IMR-90 (cell line): Measurements from ENCODE around the gene NEXMIF.

Source experiments
- BHLHE40 ChIP-seq: fragments of 150-350 bp; IDR thresholded peaks from 2 replicates; pipeline ENCODE4 v1.6.1; 2016; ENCODE audit warnings: mild to moderate bottlenecking, low read depth, low read length
- CEBPB ChIP-seq: IDR thresholded peaks from 2 replicates; pipeline ENCODE4 v1.6.1; 2012; ENCODE audit warnings: low read depth, low read length, improper control_type of control experiment
- FOS ChIP-seq: fragments of 150-350 bp; IDR thresholded peaks from 2 replicates; pipeline ENCODE4 v1.6.1; 2016; ENCODE audit warnings: low read depth, low read length
- MAZ ChIP-seq: IDR thresholded peaks from 2 replicates; pipeline ENCODE4 v1.6.1; 2012; ENCODE audit warnings: low read depth, mild to moderate bottlenecking, low read length, improper control_type of control experiment, moderate library complexity, borderline replicate concordance
- POLR2A ChIP-seq: IDR thresholded peaks from 2 replicates; pipeline ENCODE4 v1.6.1; 2012; ENCODE audit warnings: mild to moderate bottlenecking, low read depth, low read length
- RAD21 ChIP-seq: IDR thresholded peaks from 2 replicates; pipeline ENCODE4 v1.6.1; 2012; ENCODE audit warnings: low read length, improper control_type of control experiment
- RCOR1 ChIP-seq: IDR thresholded peaks from 2 replicates; pipeline ENCODE4 v1.6.1; 2012; ENCODE audit warnings: mild to moderate bottlenecking, low read length, improper control_type of control experiment; ENCODE audit not compliant: insufficient replicate concordance
- RFX5 ChIP-seq: IDR thresholded peaks from 2 replicates; pipeline ENCODE4 v1.8.0; 2012; ENCODE audit warnings: low read depth, mild to moderate bottlenecking, low read length, moderate library complexity
- TF ChIP-seq, protein P1 (sequence below): conservative IDR thresholded peaks from 2 replicates; pipeline ENCODE4 v1.5.1; 2012; ENCODE audit warnings: mild to moderate bottlenecking, low read depth, low read length, improper control_type of control experiment
- TF ChIP-seq, protein P2 (sequence below): fragments of 150-350 bp; IDR thresholded peaks from 2 replicates; pipeline ENCODE4 v1.6.1; 2017; ENCODE audit warnings: mild to moderate bottlenecking, antibody characterized with exemption, low read length, low read depth
- TF ChIP-seq, protein P3 (sequence below): fragments of 150-350 bp; IDR thresholded peaks from 2 replicates; pipeline ENCODE4 v1.6.1; 2016; ENCODE audit warnings: low read depth, mild to moderate bottlenecking, low read length, moderate library complexity, borderline replicate concordance

DNA sequence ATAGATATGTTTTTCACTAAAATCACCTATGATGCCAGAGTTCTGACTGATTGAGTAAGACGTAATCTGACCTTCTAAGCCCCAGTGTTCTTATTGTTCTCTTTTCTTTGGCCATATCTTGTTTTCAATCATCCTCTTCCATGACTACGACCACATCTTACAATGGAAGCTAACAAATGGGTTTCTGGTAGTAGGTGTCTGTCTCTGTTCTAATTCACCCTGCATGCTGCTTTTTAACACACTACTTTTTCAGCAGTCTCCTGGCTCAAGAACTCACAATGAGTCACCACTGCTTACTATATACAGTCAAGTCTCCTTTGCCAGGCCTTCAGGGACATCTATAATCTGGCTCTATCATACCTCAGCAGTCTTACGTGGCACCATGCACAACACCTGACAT lies 146.1 kb downstream of the NEXMIF start:
- TF ChIP-seq, protein P1, sequence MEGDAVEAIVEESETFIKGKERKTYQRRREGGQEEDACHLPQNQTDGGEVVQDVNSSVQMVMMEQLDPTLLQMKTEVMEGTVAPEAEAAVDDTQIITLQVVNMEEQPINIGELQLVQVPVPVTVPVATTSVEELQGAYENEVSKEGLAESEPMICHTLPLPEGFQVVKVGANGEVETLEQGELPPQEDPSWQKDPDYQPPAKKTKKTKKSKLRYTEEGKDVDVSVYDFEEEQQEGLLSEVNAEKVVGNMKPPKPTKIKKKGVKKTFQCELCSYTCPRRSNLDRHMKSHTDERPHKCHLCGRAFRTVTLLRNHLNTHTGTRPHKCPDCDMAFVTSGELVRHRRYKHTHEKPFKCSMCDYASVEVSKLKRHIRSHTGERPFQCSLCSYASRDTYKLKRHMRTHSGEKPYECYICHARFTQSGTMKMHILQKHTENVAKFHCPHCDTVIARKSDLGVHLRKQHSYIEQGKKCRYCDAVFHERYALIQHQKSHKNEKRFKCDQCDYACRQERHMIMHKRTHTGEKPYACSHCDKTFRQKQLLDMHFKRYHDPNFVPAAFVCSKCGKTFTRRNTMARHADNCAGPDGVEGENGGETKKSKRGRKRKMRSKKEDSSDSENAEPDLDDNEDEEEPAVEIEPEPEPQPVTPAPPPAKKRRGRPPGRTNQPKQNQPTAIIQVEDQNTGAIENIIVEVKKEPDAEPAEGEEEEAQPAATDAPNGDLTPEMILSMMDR = no peak
- no peak for TF ChIP-seq RAD21
- TF ChIP-seq FOS = no peak
- TF ChIP-seq RCOR1 = no peak
- no peak for TF ChIP-seq POLR2A
- no peak for TF ChIP-seq CEBPB
- TF ChIP-seq, protein P2, sequence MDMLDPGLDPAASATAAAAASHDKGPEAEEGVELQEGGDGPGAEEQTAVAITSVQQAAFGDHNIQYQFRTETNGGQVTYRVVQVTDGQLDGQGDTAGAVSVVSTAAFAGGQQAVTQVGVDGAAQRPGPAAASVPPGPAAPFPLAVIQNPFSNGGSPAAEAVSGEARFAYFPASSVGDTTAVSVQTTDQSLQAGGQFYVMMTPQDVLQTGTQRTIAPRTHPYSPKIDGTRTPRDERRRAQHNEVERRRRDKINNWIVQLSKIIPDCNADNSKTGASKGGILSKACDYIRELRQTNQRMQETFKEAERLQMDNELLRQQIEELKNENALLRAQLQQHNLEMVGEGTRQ = no peak
- TF ChIP-seq RFX5 = no peak
- no peak for TF ChIP-seq BHLHE40
- TF ChIP-seq MAZ = no peak
- TF ChIP-seq, protein P3, sequence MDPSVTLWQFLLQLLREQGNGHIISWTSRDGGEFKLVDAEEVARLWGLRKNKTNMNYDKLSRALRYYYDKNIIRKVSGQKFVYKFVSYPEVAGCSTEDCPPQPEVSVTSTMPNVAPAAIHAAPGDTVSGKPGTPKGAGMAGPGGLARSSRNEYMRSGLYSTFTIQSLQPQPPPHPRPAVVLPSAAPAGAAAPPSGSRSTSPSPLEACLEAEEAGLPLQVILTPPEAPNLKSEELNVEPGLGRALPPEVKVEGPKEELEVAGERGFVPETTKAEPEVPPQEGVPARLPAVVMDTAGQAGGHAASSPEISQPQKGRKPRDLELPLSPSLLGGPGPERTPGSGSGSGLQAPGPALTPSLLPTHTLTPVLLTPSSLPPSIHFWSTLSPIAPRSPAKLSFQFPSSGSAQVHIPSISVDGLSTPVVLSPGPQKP = no peak
